Measurements from ENCODE around the gene CCDC122.

The CCDC122 gene

DNA sequence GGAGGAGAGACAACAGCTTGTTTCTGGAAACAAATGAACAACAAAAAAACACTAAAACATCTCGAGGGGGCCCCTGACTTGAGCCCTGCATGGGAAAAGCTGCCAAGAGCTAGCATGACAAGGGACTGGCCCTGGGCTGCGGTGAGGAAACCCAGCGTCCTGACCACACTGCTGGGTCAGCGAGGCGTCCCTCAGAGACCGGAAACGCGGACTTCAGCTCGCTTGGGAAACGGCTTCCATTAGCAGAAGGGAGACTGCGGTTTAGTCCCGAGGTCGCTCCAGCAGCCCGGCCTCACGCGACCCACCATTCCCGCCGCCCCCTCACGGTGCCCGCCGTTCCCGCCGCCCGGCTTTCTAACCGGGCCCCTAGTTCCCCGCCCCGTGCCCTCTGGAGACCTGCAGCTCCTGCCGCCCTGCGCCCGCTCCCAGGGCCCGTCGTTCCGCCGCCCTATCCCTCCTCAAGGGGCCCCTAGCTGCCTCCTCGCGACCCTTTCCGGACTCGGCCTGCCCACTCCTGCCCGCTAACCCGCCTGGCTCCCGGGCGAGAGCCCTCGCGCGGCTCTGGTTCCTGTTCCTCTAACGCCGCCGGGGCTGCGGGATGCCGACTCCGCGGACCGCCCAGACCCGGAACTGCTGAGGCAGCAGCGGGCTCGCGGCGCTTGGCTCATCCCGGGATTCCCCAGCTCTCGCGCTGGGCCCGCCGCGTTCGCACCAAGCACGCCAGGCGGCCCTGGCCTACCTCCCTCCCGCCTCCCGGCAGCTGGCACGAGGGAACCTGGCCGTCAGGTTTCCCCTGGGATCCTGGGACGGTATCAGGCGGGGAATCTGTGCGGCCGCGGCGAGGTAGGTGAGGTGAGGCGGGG lies at the start of gene CCDC122:
Gene CCDC122, minus strand, starts transcription at position 849 of the 863 bp plus-strand sequence. CDS start 10,364 bp downstream, outside the sequence.
- peak; percentile 55 to 79 for DNase-seq (ENCODE audit: low read depth in 1 of 2, low spot score in 1 of 2)
- no peak for TF ChIP-seq JUND (IDR thresholded peaks at IDR 0.05; ENCODE audit: low read depth)
- in situ Hi-C loops (cut with HindIII; ENCODE audit: low pct_unique_long_range_greater_than_20kb, low sequenced_read_pairs) = no loop called here

DNA sequence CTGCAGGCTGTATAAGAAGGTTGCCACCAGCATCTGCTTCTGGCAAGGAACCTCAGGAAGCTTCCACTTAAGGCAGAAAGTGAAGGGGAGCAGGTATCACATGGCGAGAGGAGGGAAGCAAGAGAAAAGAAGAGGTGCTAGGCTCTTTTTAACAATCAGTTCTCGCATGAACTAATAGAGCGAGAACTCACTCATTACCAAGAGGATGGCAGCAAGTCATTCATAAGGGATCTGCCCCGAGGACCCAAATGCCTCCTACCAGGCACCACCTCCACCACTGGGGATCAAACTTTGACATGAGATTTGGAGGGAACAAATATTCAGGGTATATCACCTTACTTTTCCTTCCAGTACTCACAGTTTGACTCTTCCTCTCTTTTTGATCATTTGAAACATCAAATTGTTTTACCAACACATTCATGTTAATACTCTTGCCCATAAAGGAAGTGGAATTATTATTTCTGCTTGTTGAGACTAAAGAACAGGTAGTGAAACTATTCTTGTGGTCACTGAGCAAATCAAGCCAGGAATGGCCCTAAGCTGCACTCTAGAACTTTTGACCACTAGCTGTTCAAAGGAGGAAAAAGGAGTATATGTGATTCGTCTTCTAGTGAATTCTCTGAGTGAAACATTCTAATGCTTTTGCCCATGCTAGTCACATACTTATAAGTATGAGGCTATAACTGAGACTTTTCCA lies 45.2 kb upstream of the CCDC122 start:
- DNase-seq (ENCODE audit: low read depth in 1 of 2, low spot score in 1 of 2) = no peak
- in situ Hi-C loops (cut with HindIII; ENCODE audit: low pct_unique_long_range_greater_than_20kb, low sequenced_read_pairs) = no loop called here

DNA sequence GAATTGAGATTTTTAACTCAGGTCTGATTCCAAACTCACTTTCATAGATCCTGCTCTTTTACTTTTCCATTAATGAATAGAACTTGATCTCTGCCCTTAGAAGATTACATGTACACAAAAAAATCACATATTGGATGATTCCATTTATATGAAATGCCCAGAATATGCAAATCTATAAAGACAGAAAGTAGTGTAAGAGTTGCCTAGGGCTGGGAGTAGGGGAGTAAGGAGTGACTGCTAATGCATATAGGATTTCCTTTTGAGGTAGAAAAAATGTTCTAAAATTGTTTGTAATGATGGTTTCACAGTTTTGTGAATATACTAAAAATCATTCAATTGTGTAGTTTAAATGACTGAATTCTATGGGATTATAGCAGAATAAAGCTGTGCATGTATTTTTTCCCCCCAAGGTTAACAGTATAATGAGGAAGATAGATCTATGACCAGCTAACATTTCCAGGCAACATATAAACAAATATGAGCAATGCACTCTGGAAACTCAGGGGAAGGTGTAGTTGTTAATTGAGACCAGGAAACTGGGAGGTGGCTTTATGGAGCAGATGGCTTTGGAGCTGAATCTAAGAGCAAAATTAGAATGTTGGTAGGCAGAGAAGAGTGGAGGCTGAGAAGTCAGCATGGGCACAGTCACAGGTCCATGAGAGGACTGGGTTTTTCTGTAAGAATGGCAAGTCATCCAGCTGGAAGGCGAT lies 41.6 kb upstream of the CCDC122 start:
- DNase-seq (ENCODE audit: low read depth in 1 of 2, low spot score in 1 of 2) = no peak
- in situ Hi-C loops (cut with HindIII; ENCODE audit: low pct_unique_long_range_greater_than_20kb, low sequenced_read_pairs) = no loop called here
- no peak for TF ChIP-seq JUND (IDR thresholded peaks at IDR 0.05; ENCODE audit: low read depth)

More for the DNA sequence above, 45.2 kb upstream of the CCDC122 start:
- TF ChIP-seq JUND (IDR thresholded peaks at IDR 0.05; ENCODE audit: low read depth) = no peak

DNA sequence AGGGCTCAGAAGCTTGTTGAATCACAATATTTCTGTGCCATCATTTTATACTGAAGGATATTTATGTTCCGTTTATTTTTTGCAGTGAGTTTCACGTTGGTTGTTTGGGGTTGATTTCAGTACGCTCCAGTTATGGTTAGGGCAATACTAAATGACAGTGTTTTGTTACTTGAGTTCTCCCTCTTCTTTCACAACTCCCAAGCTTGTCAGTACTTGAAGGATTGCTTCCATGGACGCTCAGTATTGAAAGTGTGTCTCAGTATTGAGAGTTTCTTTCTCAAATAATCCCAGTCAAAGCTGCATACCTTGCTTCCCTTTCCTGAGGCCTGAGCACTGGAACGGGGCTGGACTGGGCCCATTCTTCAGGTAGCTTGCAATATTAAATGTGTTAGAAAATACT lies 39.1 kb upstream of the CCDC122 start:
- in situ Hi-C loops (cut with HindIII; ENCODE audit: low pct_unique_long_range_greater_than_20kb, low sequenced_read_pairs) = no loop called here
- no peak for TF ChIP-seq JUND (IDR thresholded peaks at IDR 0.05; ENCODE audit: low read depth)
- no peak for DNase-seq (ENCODE audit: low read depth in 1 of 2, low spot score in 1 of 2)

GRCh38 chr13:43916828-43917227 lies 37.3 kb upstream of the CCDC122 start:
- no peak for TF ChIP-seq JUND (IDR thresholded peaks at IDR 0.05; ENCODE audit: low read depth)
- in situ Hi-C loops (cut with HindIII; ENCODE audit: low pct_unique_long_range_greater_than_20kb, low sequenced_read_pairs) = no loop called here
- DNase-seq (ENCODE audit: low read depth in 1 of 2, low spot score in 1 of 2) = peak in 1 of 2 experiments; percentile 43

DNA sequence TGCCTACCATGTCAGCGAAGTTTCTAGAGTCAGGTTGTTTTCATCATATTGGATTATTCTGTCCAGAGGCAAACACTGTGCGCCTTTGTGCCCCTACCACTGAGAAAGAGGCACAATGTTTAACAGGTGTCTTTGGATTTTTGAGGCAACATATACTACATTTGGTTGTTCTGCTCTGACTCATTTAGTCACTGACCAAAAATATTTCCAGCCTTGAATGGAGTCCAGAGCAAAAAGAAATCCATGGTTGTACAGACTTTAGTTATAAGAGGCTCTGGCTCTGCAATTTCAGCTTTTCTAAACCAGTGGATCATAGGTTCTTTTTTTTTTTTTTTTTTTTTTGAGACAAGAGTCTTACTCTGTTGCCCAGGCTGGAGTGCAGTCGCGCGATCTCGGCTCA lies 35.9 kb upstream of the CCDC122 start:
- no peak for TF ChIP-seq JUND (IDR thresholded peaks at IDR 0.05; ENCODE audit: low read depth)
- in situ Hi-C loops (cut with HindIII; ENCODE audit: low pct_unique_long_range_greater_than_20kb, low sequenced_read_pairs) = no loop called here
- DNase-seq (ENCODE audit: low read depth in 1 of 2, low spot score in 1 of 2) = no peak

DNA sequence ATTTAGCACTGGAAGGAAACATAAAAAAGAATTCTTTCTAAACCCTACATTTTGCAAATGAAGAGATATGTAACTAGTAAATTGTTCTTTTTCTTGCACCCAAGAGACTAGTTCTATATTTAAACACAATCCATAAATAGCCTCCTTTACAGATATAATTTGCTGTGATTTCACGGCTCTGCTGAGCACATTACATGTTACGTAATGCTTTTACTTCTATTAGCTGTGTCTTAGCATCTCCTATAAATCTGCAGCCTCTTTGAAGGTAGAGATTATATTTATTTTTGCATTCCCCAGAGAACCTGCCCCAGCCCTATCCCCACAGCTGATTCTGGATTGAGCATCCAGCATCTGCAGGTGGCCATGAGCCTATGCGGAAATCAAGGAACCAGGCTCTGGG lies 32.3 kb upstream of the CCDC122 start:
- TF ChIP-seq JUND (IDR thresholded peaks at IDR 0.05; ENCODE audit: low read depth) = no peak
- no peak for DNase-seq (ENCODE audit: low read depth in 1 of 2, low spot score in 1 of 2)
- in situ Hi-C loops (cut with HindIII; ENCODE audit: low pct_unique_long_range_greater_than_20kb, low sequenced_read_pairs) = no loop called here

DNA sequence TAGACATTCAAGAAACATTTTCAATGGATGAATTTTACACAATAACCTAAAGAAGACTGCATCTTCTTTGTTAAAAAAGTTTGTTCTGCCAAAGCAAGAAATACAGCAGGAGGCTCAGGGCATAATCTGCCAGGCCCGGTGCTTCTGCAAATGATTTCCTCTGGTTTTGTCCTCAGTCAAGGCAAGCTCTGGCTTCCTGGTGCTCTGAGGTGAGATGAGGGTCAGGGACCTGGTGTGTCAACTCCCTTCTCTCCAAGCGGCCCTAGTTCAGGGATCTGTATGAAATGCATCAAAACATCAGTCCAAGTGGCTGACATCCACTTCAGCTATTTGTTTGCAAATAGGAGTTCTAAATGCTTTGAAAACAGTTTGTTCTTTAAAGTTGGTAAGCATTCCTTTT lies 31.7 kb upstream of the CCDC122 start:
- no peak for DNase-seq (ENCODE audit: low read depth in 1 of 2, low spot score in 1 of 2)
- in situ Hi-C loops (cut with HindIII; ENCODE audit: low pct_unique_long_range_greater_than_20kb, low sequenced_read_pairs) = no loop called here

DNA sequence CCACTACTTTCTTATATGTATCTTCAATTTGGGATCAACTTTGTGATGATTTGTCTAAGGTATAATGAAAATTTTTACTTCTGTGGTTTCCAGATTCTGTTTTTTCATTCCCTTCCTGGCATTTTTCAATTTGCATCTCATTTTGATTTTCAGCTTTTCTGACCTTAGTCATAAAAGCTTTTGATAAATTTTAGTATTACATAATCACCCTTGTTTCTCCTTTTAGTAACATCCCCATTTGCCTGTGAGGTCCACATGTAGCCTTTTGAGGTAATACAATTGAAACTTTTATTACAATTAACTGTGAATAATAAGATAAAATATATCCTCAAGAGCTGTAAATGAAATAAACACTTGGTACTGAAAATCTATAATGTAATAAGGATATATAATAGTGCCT lies 31.3 kb upstream of the CCDC122 start:
- in situ Hi-C loops (cut with HindIII; ENCODE audit: low pct_unique_long_range_greater_than_20kb, low sequenced_read_pairs) = no loop called here
- TF ChIP-seq JUND (IDR thresholded peaks at IDR 0.05; ENCODE audit: low read depth) = no peak

More for the DNA sequence above, 31.7 kb upstream of the CCDC122 start:
- no peak for TF ChIP-seq JUND (IDR thresholded peaks at IDR 0.05; ENCODE audit: low read depth)

DNA sequence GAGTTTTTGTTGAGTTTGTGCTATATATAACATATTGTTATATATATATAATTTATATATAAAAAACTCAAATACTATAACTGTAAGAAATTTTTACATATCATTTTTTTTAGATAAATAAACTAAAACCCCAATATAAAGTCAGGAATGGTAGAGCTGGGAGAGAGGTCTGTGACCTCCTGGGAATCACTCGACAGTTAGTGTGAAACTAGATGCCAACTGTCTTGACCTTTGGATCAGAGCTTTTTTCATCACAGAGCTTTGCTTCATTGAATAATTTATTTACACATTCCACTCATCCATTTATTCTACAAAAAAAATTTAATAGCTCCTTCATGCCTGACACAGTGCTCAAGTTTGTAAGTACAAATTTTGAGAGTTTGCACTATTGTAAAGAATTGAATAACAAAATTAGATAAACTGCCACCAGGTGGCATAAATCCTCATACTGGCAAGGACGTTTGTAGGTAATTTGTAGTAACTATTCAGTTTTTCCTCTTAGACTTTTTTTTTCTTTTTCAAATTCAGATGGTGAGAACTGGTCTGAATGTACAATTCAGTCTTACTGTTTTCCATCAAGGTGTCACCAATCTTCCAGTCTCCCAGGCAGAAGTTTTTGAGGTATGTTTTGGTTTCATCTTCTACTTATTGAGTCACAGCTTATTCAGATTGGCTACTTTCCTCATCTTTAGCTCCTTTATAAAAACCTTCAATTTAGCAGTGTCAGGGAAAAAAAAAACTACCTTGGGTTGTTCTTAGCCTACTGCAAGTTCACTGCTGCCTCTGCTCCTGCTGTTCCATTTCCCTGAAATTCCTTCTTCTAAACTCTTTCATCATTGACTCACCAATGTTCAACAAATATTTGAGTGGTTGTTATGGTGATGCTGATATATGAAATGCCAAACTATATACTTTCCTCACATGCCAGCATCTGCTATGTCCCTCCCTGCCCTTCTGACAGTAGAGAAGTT lies 28.9 kb upstream of the CCDC122 start:
- in situ Hi-C loops (cut with HindIII; ENCODE audit: low pct_unique_long_range_greater_than_20kb, low sequenced_read_pairs) = no loop called here
- no peak for TF ChIP-seq JUND (IDR thresholded peaks at IDR 0.05; ENCODE audit: low read depth)
- DNase-seq (ENCODE audit: low read depth in 1 of 2, low spot score in 1 of 2) = peak in 1 of 2 experiments; percentile 34

More for the DNA sequence above, 31.3 kb upstream of the CCDC122 start:
- no peak for DNase-seq (ENCODE audit: low read depth in 1 of 2, low spot score in 1 of 2)

GRCh38 chr13:43905435-43906031 lies 26.0 kb upstream of the CCDC122 start:
- in situ Hi-C loops (cut with HindIII; ENCODE audit: low pct_unique_long_range_greater_than_20kb, low sequenced_read_pairs) = no loop called here
- TF ChIP-seq JUND (IDR thresholded peaks at IDR 0.05; ENCODE audit: low read depth) = no peak
- DNase-seq (ENCODE audit: low read depth in 1 of 2, low spot score in 1 of 2) = peak; percentile 23 to 67

Data from T47D (cell line).